SH-SY5Y (cell line): ENCODE measurements around the gene PATE4.

ENCODE experiments used
- GATA2 ChIP-seq: IDR thresholded peaks from 2 replicates; pipeline ENCODE4 v1.6.1; 2011; ENCODE audit warnings: mild to moderate bottlenecking, low read depth, low read length
- GATA3 ChIP-seq: IDR thresholded peaks from 2 replicates; pipeline ENCODE4 v1.6.1; 2011; ENCODE audit warnings: low read depth, mild to moderate bottlenecking, low read length, moderate library complexity

DNA sequence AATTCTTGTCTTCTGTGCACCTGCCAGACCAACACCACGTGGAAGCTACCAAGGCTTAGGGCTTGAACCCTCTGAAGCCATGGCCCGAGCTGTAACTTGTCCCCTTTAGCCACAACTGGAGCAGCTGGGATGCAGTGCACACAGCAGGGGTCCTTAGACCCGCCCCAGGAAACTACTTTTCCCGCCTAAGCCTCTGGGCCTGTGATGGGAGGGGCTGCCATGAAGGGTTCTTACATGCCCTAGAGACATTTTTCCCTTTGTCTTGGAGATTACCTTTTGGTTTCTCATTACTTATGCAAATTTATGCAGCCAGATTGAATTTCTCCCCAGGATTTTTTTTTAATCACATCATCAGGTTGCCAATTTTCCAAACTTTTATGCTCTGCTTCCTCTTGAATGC is 35.5 kb upstream of the PATE4 start:
- TF ChIP-seq GATA3 (no peak), GATA2 (no peak)
